ELR (cell line): ENCODE results near the gene TTC8.

ENCODE experiments used
- DNase-seq: peaks from one replicate; pipeline ENCODE4 v3.0.0-alpha.2; 2015; ENCODE audit warnings: low read depth

TTC8 gene

DNA sequence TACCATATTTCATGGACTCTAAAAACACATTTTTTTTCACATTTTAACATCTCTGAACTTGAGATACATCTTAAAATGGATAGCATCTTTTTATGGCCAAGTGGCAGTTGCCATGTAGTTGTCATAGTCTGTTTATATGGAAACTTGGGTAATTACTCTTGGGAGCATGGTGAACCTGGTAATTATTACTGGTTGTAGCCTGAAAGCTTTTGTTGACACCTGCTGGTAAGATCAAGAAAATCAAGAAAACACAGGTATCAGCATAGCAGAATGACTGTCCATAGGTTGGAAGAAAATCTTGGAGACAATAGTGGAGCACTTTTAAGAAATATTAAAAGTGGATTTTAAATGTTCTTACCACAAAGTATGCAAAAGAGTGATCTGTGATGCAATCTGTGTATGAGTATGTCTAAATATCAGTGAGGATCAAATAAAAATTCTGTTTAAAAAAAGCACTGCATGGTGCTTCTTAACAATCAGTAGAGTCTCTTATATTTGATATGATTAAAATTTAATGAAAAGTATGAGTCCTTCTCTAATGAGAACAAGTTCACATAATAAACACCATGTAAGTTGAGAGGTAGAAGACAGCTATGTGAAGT, 44.2 kb downstream of the TTC8 start:
- peak; percentile 44 for DNase-seq

GRCh38 chr14:88870777-88871176, 46.3 kb downstream of the TTC8 start:
- no peak for DNase-seq

GRCh38 chr14:88871429-88871828, 47.0 kb downstream of the TTC8 start:
- DNase-seq: no peak

- DNase-seq: no peak
Observed at GRCh38 chr14:88872976-88873375, 48.5 kb downstream of the TTC8 start.

DNA sequence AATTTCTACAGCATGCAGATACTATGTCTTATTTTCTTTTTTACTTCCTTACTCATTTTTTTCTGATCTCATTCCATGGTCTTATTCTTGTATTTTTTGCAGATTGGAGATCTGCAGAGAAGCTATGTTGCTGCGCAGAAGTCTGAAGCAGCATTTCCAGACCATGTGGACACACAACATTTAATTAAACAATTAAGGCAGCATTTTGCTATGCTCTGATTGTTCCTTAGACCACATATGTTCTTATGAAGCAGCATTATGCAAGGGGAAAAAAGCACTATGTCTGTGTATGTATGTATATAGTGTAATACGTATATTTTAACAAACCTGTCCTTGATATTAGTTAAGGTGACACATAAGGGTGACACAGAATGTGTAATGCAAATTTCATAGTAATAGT, 52.7 kb downstream of the TTC8 start:
- DNase-seq: no peak

DNA sequence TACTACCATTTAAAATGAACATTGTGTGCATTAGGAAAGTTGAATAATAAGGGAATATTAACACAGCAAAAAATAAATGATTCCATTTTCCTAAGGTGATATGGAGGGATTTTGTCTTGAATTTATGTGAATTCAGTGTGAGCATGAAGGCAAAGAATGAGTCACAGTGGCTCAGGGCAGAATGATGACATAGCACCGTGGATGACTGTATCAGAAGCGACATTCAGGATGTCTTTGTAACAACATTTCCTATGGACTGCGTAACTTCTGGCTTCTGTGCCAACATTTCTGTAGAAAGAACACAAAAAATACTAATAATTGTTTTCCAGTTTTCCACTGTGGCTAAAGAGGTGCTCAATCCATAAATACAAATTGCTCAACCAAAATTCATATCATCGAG, 54.6 kb downstream of the TTC8 start:
- DNase-seq: peak; percentile 92

GRCh38 chr14:88882236-88882635, 57.8 kb downstream of the TTC8 start:
- no peak for DNase-seq

- peak; percentile 56 for DNase-seq
Observed at GRCh38 chr14:88895116-88895515, 70.7 kb downstream of the TTC8 start.

GRCh38 chr14:88901189-88901588, 76.7 kb downstream of the TTC8 start:
- DNase-seq: no peak

DNA sequence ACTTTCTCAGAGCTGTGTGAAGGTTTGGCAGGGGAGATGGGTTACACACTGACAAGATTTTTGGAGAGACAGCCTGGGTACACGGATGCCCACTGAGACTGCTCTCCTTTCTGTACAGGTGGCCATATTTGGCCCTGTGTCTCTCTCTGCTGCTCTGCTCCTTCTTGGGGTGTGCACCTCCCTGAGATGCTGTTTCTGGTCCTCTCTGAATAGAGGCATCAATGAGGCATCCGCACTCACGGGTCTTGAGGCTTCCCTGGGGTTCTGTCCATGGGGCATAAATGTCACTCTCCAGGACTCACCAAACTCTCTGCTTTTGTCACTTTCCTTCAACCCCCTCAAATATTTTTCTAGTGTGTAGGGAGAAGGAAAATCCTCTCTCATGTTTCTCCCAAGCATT, 77.5 kb downstream of the TTC8 start:
- no peak for DNase-seq

- no peak for DNase-seq
Observed at GRCh38 chr14:88902850-88903249, 78.4 kb downstream of the TTC8 start.

- DNase-seq: no peak
Observed at GRCh38 chr14:88904206-88904647, 79.8 kb downstream of the TTC8 start.

DNA sequence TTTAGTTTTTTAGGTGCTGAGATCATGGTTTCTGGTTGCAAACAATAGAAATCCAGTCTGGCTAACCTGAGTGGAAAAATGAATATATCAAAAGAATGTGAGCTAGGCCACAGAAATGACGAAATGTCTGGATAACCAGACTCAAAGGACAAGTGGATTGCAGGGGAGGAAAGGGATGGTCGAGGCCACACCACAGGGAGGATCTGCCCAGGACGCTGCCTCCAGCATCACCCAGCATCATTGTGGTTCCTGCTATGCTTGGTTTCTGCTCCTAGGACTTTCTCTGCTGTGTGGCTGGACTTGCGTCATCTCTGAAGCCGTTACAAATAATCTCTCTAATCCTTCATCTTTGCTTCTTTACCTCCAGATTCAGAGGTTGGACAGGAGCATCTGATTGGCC, 80.4 kb downstream of the TTC8 start:
- no peak for DNase-seq

DNA sequence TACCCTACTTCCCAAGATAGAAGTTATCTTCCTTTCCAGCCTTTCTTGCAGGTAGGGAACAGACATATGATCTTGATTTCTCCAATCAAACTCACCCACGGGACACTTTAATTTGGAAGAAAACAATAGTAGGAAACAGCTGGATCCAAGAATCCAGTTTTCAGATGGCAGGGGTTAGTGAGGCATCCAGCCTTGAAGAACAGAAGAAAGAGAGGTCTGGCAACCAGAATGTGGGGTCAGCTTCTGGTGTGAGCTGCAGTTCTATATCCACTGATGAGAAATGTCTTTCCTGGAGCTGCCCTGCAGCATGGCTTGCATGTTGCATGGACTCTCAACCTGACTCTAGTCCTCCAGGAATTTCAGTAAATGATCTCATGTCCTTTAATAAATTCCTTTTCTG, 83.8 kb downstream of the TTC8 start:
- no peak for DNase-seq

DNA sequence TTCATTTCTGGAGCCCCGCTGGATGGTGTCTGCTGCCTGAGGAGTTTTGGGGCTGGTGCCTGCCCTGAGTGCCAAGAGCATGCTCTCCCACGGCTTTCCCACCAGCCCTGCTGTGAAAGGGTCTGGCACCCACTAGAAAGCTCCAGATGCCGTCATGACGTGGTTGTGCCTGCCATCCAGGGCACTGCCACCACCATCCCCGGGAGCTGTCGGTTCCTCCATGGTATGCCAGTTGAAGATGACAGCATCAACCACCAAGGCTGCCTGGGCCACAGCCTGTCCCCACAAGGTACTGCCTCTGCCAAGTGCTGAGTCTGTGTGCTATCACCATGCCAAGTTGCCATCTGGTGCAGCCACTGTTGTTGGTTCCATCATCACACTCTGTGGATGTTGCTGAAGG, 85.9 kb downstream of the TTC8 start:
- DNase-seq: no peak

DNA sequence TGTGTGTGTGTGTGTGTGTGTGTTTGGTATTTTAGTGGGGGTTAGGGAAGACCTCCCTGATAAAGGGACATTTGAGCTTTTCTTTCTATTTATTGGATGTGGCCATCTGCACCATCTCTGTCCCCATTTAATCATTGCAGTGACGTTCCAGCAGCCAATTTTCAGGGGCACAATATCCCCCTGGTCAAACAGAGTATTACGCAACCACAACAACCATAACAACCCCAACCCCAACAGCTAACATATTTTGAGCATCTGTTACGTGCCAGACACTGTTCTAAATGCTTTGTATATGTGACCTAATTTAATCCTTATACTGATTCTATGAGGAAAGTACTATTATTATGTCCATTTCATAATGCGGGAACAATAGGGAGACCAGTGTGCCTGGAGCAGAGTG, 87.4 kb downstream of the TTC8 start:
- DNase-seq: no peak

DNA sequence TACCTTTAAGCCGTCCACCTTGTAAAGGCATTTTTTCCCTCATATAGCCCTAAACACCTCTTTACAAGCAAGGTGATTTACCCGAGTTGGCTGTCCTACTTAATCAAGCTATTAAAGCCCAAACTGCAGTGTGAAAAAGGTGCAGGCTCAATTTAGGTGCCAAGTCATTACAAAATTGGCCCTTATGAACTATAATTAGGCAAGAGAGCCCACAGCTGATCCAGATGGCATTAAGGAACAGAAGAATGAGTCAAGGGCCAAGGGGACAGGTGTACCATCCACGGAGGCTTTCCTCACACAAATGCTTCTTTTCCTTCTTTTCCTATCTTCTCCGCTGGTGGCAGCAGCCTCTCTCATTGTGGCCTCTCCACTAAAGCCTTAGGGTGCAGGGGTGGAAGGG, 90.5 kb downstream of the TTC8 start:
- DNase-seq: no peak

DNA sequence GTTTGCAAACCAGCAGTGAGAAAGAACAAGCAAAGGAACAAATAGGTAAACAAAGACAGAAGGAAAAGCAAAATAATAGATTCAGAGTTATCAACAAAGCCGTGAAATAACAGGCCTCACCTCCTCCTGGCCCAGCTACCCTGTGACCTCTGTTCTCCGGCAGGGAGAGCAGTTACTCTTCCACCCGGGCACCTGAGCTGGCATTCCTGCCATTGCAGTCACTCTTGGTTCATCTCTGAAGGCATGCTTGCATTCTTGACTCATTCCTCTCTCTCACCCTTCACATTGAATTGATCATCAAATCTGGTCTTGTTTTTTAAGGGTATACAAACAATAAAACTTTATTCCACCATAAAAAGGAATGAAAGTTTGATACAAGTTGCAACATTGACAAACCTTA, 95.1 kb downstream of the TTC8 start:
- DNase-seq: peak; percentile 34
